Breast epithelium (tissue), 4 donors: Measurements from ENCODE around the gene SLC16A6. TPM values are rescaled to one million over a fixed set of nuclear protein-coding genes. Genes with fewer than 3 reads are reported as not detected.

ENCODE experiments used
- DNase-seq, 2 donors: peaks; one replicate each; pipeline ENCODE4 v3.0.0-alpha.2; 2019; ENCODE audit warnings: low spot score in 2 of 2
- H3K27ac ChIP-seq, 2 donors: fragments of 200-600 bp; sonication (generic) in 1 of 2; one replicate each; pipeline ENCODE4 v1.5.1; 2016 to 2019; ENCODE audit warnings: mild to moderate bottlenecking in 1 of 2
- H3K27me3 ChIP-seq, 2 donors: fragments of 200-600 bp; sonication (generic) in 1 of 2; one replicate each; pipeline versions ENCODE4 v1.5.1 to v1.6.0; 2017 to 2019; ENCODE audit warnings: control low read depth in 1 of 2, mild to moderate bottlenecking in 1 of 2
- H3K36me3 ChIP-seq: fragments of 200-600 bp; one replicate; pipeline ENCODE4 v1.5.1; 2019
- H3K4me1 ChIP-seq, 2 donors: fragments of 200-600 bp; sonication (generic); one replicate each; pipeline ENCODE4 v1.5.1; 2016 to 2019; ENCODE audit warnings: control low read depth in 1 of 2
- H3K4me3 ChIP-seq, 3 donors: fragments of 200-600 bp; sonication (generic); 1 replicate in 2 of 3; 2 replicates in 1 of 3; pipeline ENCODE4 v1.5.1; 2016 to 2019; ENCODE audit warnings: mild to moderate bottlenecking in 3 of 3, moderate library complexity in 2 of 3
- H3K9me3 ChIP-seq, 2 donors: fragments of 200-600 bp; sonication (generic) in 1 of 2; one replicate each; pipeline ENCODE4 v1.5.1; 2016 to 2019; ENCODE audit warnings: control low read depth in 1 of 2
- CTCF ChIP-seq, 3 donors: fragments of 450-650 bp; IDR thresholded peaks; one replicate each; pipeline ENCODE4 v1.5.1; 2016 to 2017; ENCODE audit warnings: antibody characterized with exemption in 3 of 3, mild to moderate bottlenecking in 3 of 3, moderate library complexity in 3 of 3
- POLR2A ChIP-seq: fragments of 450-650 bp; IDR thresholded peaks from one replicate; pipeline ENCODE4 v1.6.1; 2016; ENCODE audit warnings: antibody characterized with exemption, mild to moderate bottlenecking, moderate library complexity
- POLR2AphosphoS5 ChIP-seq, 3 donors: sonication (generic); formaldehyde crosslinking; IDR thresholded peaks; one replicate each; pipeline ENCODE4 v1.6.1; 2017; ENCODE audit warnings: antibody characterized with exemption in 3 of 3
- intact Hi-C: fragments of 100-400 bp; cut with DNase I; formaldehyde crosslinking; loops from one replicate; pipeline ENCODE4 v1.15.1; 2023; ENCODE audit warnings: low total_unique reads
- total RNA-seq, 3 donors: library from RNA; depleted of rRNA; stranded (reverse); fragments of >200 nt; gene quantifications; one replicate each; pipeline ENCODE4 v1.1.0, GENCODE V29; 2016

The SLC16A6 gene
- total RNA-seq, 3 donors from 2014 or later, result 0.64 to 4.1 (median 2.3) TPM

- intact Hi-C loops, result no loop called here
- no peak overlapping the region for H3K27ac ChIP-seq
- TF ChIP-seq CTCF (IDR thresholded peaks at IDR 0.05) (no peak), POLR2A (no peak), POLR2AphosphoS5 (IDR thresholded peaks at IDR 0.05) (no peak)
- no peak for DNase-seq
- H3K36me3 ChIP-seq, result no peaks in the 10 kb centered on the region
- no peaks in the 10 kb centered on the region for H3K9me3 ChIP-seq
- H3K4me3 ChIP-seq, result no peak overlapping the region
- H3K27me3 ChIP-seq, result no peaks in the 10 kb centered on the region
- H3K4me1 ChIP-seq, result no peaks in the 10 kb centered on the region
Observed at GRCh38 chr17:68322630-68323029, 31.7 kb upstream of the SLC16A6 start.

GRCh38 chr17:68321556-68321954 is 30.6 kb upstream of the SLC16A6 start:
- H3K4me3 ChIP-seq, result no peak overlapping the region
- no peaks in the 10 kb centered on the region for H3K9me3 ChIP-seq
- no peaks in the 10 kb centered on the region for H3K4me1 ChIP-seq
- TF ChIP-seq POLR2A, result no peak
- TF ChIP-seq POLR2AphosphoS5 (IDR thresholded peaks at IDR 0.05), result no peak
- no peak for TF ChIP-seq CTCF (IDR thresholded peaks at IDR 0.05)
- DNase-seq, result no peak
- no peak overlapping the region for H3K27ac ChIP-seq
- H3K27me3 ChIP-seq, result no peaks in the 10 kb centered on the region
- no peaks in the 10 kb centered on the region for H3K36me3 ChIP-seq
- intact Hi-C loops, result no loop called here

GRCh38 chr17:68320943-68321555 is 30.1 kb upstream of the SLC16A6 start:
- Histone ChIP-seq H3K4me1 (no peaks in the 10 kb centered on the region), H3K27me3 (no peaks in the 10 kb centered on the region), H3K36me3 (no peaks in the 10 kb centered on the region), H3K9me3 (no peaks in the 10 kb centered on the region), H3K4me3 (no peak overlapping the region), H3K27ac (no peak overlapping the region)
- DNase-seq, result no peak
- intact Hi-C loops, result no loop called here
- TF ChIP-seq POLR2A (no peak), CTCF (IDR thresholded peaks at IDR 0.05) (no peak), POLR2AphosphoS5 (IDR thresholded peaks at IDR 0.05) (no peak)

GRCh38 chr17:68320311-68320865 is 29.5 kb upstream of the SLC16A6 start:
- Histone ChIP-seq H3K4me3 (no peak overlapping the region), H3K27ac (no peak overlapping the region), H3K4me1 (no peaks in the 10 kb centered on the region), H3K27me3 (no peaks in the 10 kb centered on the region), H3K9me3 (no peaks in the 10 kb centered on the region), H3K36me3 (no peaks in the 10 kb centered on the region)
- intact Hi-C loops, result no loop called here
- TF ChIP-seq CTCF (IDR thresholded peaks at IDR 0.05) (no peak), POLR2A (no peak), POLR2AphosphoS5 (IDR thresholded peaks at IDR 0.05) (no peak)
- DNase-seq, result no peak

- intact Hi-C loops, result loop anchor here (1.0 kb wide), 1 partner anchor 14 kb away; no protein-coding TSS in a partner anchor
- no peak overlapping the region for H3K27ac ChIP-seq
- H3K4me3 ChIP-seq, result no peak overlapping the region
- no peaks in the 10 kb centered on the region for H3K9me3 ChIP-seq
- no peak for DNase-seq
- H3K36me3 ChIP-seq, result no peaks in the 10 kb centered on the region
- H3K27me3 ChIP-seq, result no peaks in the 10 kb centered on the region
- H3K4me1 ChIP-seq, result no peaks in the 10 kb centered on the region
- no peak for TF ChIP-seq POLR2AphosphoS5 (IDR thresholded peaks at IDR 0.05)
- no peak for TF ChIP-seq CTCF (IDR thresholded peaks at IDR 0.05)
- TF ChIP-seq POLR2A, result no peak
Observed at GRCh38 chr17:68319410-68320162, 28.7 kb upstream of the SLC16A6 start.
